ENCODE data around the gene MDP1.
"Not testable (repeated sequence)": the region's sequence is repeated elsewhere in the genome, so short reads cannot be mapped to it uniquely, and the experiment has no call there.

MDP1 gene

GRCh38 chr14:24228902-24229301 is 13.0 kb upstream of the MDP1 start:
- no peak overlapping the region for H3K27ac Mint-ChIP-seq
- H3K27me3 Mint-ChIP-seq: no peaks in the 10 kb centered on the region
- no peak for ATAC-seq (replicated peaks)
- no peak overlapping the region for H3K4me3 Mint-ChIP-seq
- peaks cover 11 to 18% of the 10 kb centered on the region in 2 donors for H3K36me3 Mint-ChIP-seq
- no peak for DNase-seq
- H3K4me1 Mint-ChIP-seq: peaks cover 11 to 31% of the 10 kb centered on the region in 2 donors
- H3K9me3 Mint-ChIP-seq: no peaks in the 10 kb centered on the region

- peaks cover 7 to 24% of the 10 kb centered on the region in 2 donors for H3K4me1 Mint-ChIP-seq
- no peak overlapping the region for H3K4me3 Mint-ChIP-seq
- no peaks in the 10 kb centered on the region for H3K9me3 Mint-ChIP-seq
- no peaks in the 10 kb centered on the region for H3K27me3 Mint-ChIP-seq
- no peak for DNase-seq
- H3K27ac Mint-ChIP-seq: no peak overlapping the region
- ATAC-seq (replicated peaks): no peak
- H3K36me3 Mint-ChIP-seq: peaks cover 11 to 18% of the 10 kb centered on the region in 2 donors
Observed at GRCh38 chr14:24226473-24226872, 10.6 kb upstream of the MDP1 start.

- ATAC-seq (replicated peaks) (no peak), DNase-seq (no peak)
- Mint-ChIP-seq H3K27me3 (no peaks in the 10 kb centered on the region), H3K9me3 (no peaks in the 10 kb centered on the region), H3K4me1 (peaks cover 7 to 24% of the 10 kb centered on the region in 2 donors), H3K36me3 (peaks cover 11 to 19% of the 10 kb centered on the region in 2 donors), H3K4me3 (no peak overlapping the region), H3K27ac (no peak overlapping the region)
Observed at GRCh38 chr14:24224618-24225071, 8.8 kb upstream of the MDP1 start.

GRCh38 chr14:24222987-24223386 is 7.1 kb upstream of the MDP1 start:
- Mint-ChIP-seq H3K36me3 (peaks cover 12 to 25% of the 10 kb centered on the region in 2 donors), H3K4me1 (peaks cover 12 to 18% of the 10 kb centered on the region in 2 donors)
- H3K9me3 Mint-ChIP-seq; H3K27ac Mint-ChIP-seq; ATAC-seq (replicated peaks); DNase-seq; H3K4me3 Mint-ChIP-seq; H3K27me3 Mint-ChIP-seq: not testable (repeated sequence)

- ATAC-seq (replicated peaks): no peak
- Mint-ChIP-seq H3K27ac (no peak overlapping the region), H3K9me3 (no peaks in the 10 kb centered on the region)
Observed at GRCh38 chr14:24219521-24219920, 3.7 kb upstream of the MDP1 start.

GRCh38 chr14:24219080-24219479 is 3.2 kb upstream of the MDP1 start:
- no peak for ATAC-seq (replicated peaks)
- no peaks in the 10 kb centered on the region for H3K27me3 Mint-ChIP-seq
- H3K9me3 Mint-ChIP-seq: no peaks in the 10 kb centered on the region
- H3K27ac Mint-ChIP-seq: no peak overlapping the region
- no peak overlapping the region for H3K4me3 Mint-ChIP-seq
- peaks cover 20 to 27% of the 10 kb centered on the region in 2 donors for H3K4me1 Mint-ChIP-seq
- no peak for DNase-seq
- H3K36me3 Mint-ChIP-seq: peaks cover 11 to 19% of the 10 kb centered on the region in 2 donors

More at GRCh38 chr14:24219521-24219920, 3.7 kb upstream of the MDP1 start:
- Mint-ChIP-seq H3K4me1 (peaks cover 18 to 24% of the 10 kb centered on the region in 2 donors), H3K27me3 (no peaks in the 10 kb centered on the region), H3K4me3 (no peak overlapping the region), H3K36me3 (peaks cover 10 to 16% of the 10 kb centered on the region in 2 donors)
- DNase-seq: no peak

GRCh38 chr14:24216876-24217275 is 1.0 kb upstream of the MDP1 start:
- H3K4me1 Mint-ChIP-seq: peaks cover 27 to 48% of the 10 kb centered on the region in 2 donors
- DNase-seq; H3K27ac Mint-ChIP-seq; H3K9me3 Mint-ChIP-seq; H3K4me3 Mint-ChIP-seq; ATAC-seq (replicated peaks); H3K27me3 Mint-ChIP-seq: not testable (repeated sequence)
- H3K36me3 Mint-ChIP-seq: peaks cover 20 to 29% of the 10 kb centered on the region in 2 donors

GRCh38 chr14:24216345-24216699 is 456 bp upstream of the MDP1 start:
- ATAC-seq (replicated peaks) (no peak), DNase-seq (no peak)
- H3K4me1 Mint-ChIP-seq: peaks cover 31 to 54% of the 10 kb centered on the region in 2 donors
- peak overlapping the region; percentile 98 for H3K27ac Mint-ChIP-seq
- H3K27me3 Mint-ChIP-seq: no peaks in the 10 kb centered on the region
- H3K4me3 Mint-ChIP-seq: peak overlapping the region; percentile 92 to 95
- no peaks in the 10 kb centered on the region for H3K9me3 Mint-ChIP-seq
- peaks cover 23 to 34% of the 10 kb centered on the region in 2 donors for H3K36me3 Mint-ChIP-seq

GRCh38 chr14:24213866-24214662 is 1.8 kb downstream of the MDP1 start:
- no peaks in the 10 kb centered on the region for H3K27me3 Mint-ChIP-seq
- ATAC-seq (replicated peaks): no peak
- H3K4me3 Mint-ChIP-seq: peak overlapping the region; percentile 91 to 92
- DNase-seq: no peak
- H3K9me3 Mint-ChIP-seq: no peaks in the 10 kb centered on the region
- peaks cover 37 to 72% of the 10 kb centered on the region in 2 donors for H3K4me1 Mint-ChIP-seq
- peaks cover 29 to 45% of the 10 kb centered on the region in 2 donors for H3K36me3 Mint-ChIP-seq
- H3K27ac Mint-ChIP-seq: peak overlapping the region; percentile 98

- no peaks in the 10 kb centered on the region for H3K9me3 Mint-ChIP-seq
- peak; percentile 83 to 85 for ATAC-seq (replicated peaks)
- H3K36me3 Mint-ChIP-seq: peaks cover 33 to 48% of the 10 kb centered on the region in 2 donors
- no peaks in the 10 kb centered on the region for H3K27me3 Mint-ChIP-seq
- DNase-seq: peak; percentile 96
- peaks cover 37 to 76% of the 10 kb centered on the region in 2 donors for H3K4me1 Mint-ChIP-seq
- H3K27ac Mint-ChIP-seq: peak within 1 kb of the TSS; percentile 98
- peak within 1 kb of the TSS; percentile 91 to 92 for H3K4me3 Mint-ChIP-seq
Observed at GRCh38 chr14:24212924-24213865, 2.7 kb downstream of the MDP1 start, which contains the start of gene CHMP4A. Gene CHMP4A, minus strand, starts transcription at chr14:24213488. Its CDS starts 49 bp downstream, at chr14:24213439.

GRCh38 chr14:24211311-24211710 is 4.6 kb downstream of the MDP1 start:
- no peaks in the 10 kb centered on the region for H3K9me3 Mint-ChIP-seq
- H3K36me3 Mint-ChIP-seq: peaks cover 44 to 56% of the 10 kb centered on the region in 2 donors
- H3K27ac Mint-ChIP-seq: peak overlapping the region; percentile 83
- H3K27me3 Mint-ChIP-seq: no peaks in the 10 kb centered on the region
- H3K4me1 Mint-ChIP-seq: peaks cover 46 to 89% of the 10 kb centered on the region in 2 donors
- peak overlapping the region; percentile 91 to 92 for H3K4me3 Mint-ChIP-seq
- ATAC-seq (replicated peaks) (no peak), DNase-seq (no peak)

GRCh38 chr14:24207625-24208024 is 8.2 kb downstream of the MDP1 start:
- Mint-ChIP-seq H3K4me1 (peaks cover 35 to 74% of the 10 kb centered on the region in 2 donors), H3K27ac (peak overlapping the region; percentile 88), H3K27me3 (no peaks in the 10 kb centered on the region), H3K36me3 (peaks cover 61 to 74% of the 10 kb centered on the region in 2 donors), H3K4me3 (no peak overlapping the region), H3K9me3 (peaks cover 5% of the 10 kb centered on the region in 2 donors)
- DNase-seq (no peak), ATAC-seq (replicated peaks) (no peak)

- Mint-ChIP-seq H3K27me3 (no peaks in the 10 kb centered on the region), H3K27ac (peak overlapping the region; percentile 88), H3K4me3 (peak overlapping the region; percentile 3 to 9), H3K9me3 (peaks cover 6 to 7% of the 10 kb centered on the region in 2 donors), H3K36me3 (peaks cover 64 to 78% of the 10 kb centered on the region in 2 donors), H3K4me1 (peaks cover 35 to 70% of the 10 kb centered on the region in 2 donors)
- ATAC-seq (replicated peaks): peak; percentile 83
- DNase-seq: no peak
Observed at GRCh38 chr14:24207104-24207551, 8.7 kb downstream of the MDP1 start.
